Hippocampal formation (tissue), 2 donors: ENCODE data around the gene HEXIM2.

Experiments used
- DNase-seq, 2 donors: peaks; one replicate each; lab custom pipeline; 2025; lab: John Stamatoyannopoulos, UW

HEXIM2 gene

GRCh38 chr17:45128331-45128730 is 33.3 kb upstream of the HEXIM2 start:
- no peak for DNase-seq

- DNase-seq, result no peak
Observed at GRCh38 chr17:45128989-45129388, 32.7 kb upstream of the HEXIM2 start.

- no peak for DNase-seq
Observed at GRCh38 chr17:45129426-45129939, 32.2 kb upstream of the HEXIM2 start.

GRCh38 chr17:45129940-45130680 is 31.6 kb upstream of the HEXIM2 start:
- DNase-seq, result no peak

GRCh38 chr17:45130681-45131615 is 30.7 kb upstream of the HEXIM2 start:
- DNase-seq, result no peak

- DNase-seq, result no peak
Observed at GRCh38 chr17:45131616-45132319, 29.9 kb upstream of the HEXIM2 start.

- no peak for DNase-seq
Observed at GRCh38 chr17:45132320-45132571, 29.4 kb upstream of the HEXIM2 start, which contains the start of gene PLCD3. Gene PLCD3, minus strand, starts transcription at chr17:45132515. Its CDS starts 105 bp downstream, at chr17:45132410.

GRCh38 chr17:45132572-45133463 is 28.9 kb upstream of the HEXIM2 start:
- DNase-seq, result peak; percentile 55 to 72

- peak; percentile 91 to 96 for DNase-seq
Observed at GRCh38 chr17:45135192-45135977, 26.3 kb upstream of the HEXIM2 start, which contains the start of gene ACBD4. Gene ACBD4, plus strand, starts transcription at chr17:45135687. Its CDS starts 458 bp downstream, at chr17:45136145.

- DNase-seq, result no peak
Observed at GRCh38 chr17:45135978-45136791, 25.5 kb upstream of the HEXIM2 start.

GRCh38 chr17:45136846-45137560 is 24.7 kb upstream of the HEXIM2 start:
- no peak for DNase-seq

GRCh38 chr17:45137561-45138305 is 23.9 kb upstream of the HEXIM2 start:
- no peak for DNase-seq

GRCh38 chr17:45138911-45139532 is 22.7 kb upstream of the HEXIM2 start:
- DNase-seq, result no peak

- DNase-seq, result no peak
Observed at GRCh38 chr17:45139533-45139920, 22.1 kb upstream of the HEXIM2 start.

- no peak for DNase-seq
Observed at GRCh38 chr17:45143094-45143670, 18.5 kb upstream of the HEXIM2 start.

- peak in 1 of 2 donors; percentile 29 for DNase-seq
Observed at GRCh38 chr17:45143767-45144198, 17.9 kb upstream of the HEXIM2 start.
